G401 (cell line): ENCODE results near the gene AK1. TPM values are rescaled to one million over a fixed set of nuclear protein-coding genes. Genes with fewer than 3 reads are reported as not detected.

Source experiments
- DNase-seq: peaks from one replicate; pipeline ENCODE4 v3.0.0-alpha.2; 2015; ENCODE audit warnings: low spot score
- in situ Hi-C: cut with HindIII; loops from 2 replicates; pipeline ENCODE4 v1.10.0; 2016; ENCODE audit warnings: low sequenced_read_pairs, mixed read lengths
- total RNA-seq: library from RNA; depleted of rRNA; stranded (reverse); fragments of >200 nt; shearing (Covaris generic); gene quantifications from 2 replicates; pipeline ENCODE4 v1.2.3, GENCODE V29; 2014

The AK1 gene
- total RNA-seq, 1 experiment from 2014 or later: 46.4 TPM

DNA sequence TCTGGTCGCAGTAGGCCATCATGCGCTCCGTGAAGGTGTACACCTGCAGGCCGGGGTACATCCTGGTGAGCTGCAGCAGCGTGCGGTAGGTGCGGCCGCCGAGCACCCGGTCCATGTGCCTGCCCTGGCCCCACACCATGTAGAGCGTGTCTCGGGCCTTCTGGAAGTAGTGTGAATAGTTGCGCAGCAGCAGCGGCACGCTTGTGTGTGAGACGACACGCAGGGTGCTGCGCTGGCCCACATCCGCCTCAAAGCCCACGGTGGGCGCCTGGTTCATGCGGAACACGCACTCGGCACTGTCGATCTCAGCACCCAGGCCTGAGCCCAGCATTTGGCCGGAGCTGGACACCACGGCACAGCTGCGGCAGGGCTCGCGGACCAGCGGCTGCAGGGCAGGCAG is 34.8 kb upstream of the AK1 start:
- no peak for DNase-seq
- in situ Hi-C loops: no loop called here

DNA sequence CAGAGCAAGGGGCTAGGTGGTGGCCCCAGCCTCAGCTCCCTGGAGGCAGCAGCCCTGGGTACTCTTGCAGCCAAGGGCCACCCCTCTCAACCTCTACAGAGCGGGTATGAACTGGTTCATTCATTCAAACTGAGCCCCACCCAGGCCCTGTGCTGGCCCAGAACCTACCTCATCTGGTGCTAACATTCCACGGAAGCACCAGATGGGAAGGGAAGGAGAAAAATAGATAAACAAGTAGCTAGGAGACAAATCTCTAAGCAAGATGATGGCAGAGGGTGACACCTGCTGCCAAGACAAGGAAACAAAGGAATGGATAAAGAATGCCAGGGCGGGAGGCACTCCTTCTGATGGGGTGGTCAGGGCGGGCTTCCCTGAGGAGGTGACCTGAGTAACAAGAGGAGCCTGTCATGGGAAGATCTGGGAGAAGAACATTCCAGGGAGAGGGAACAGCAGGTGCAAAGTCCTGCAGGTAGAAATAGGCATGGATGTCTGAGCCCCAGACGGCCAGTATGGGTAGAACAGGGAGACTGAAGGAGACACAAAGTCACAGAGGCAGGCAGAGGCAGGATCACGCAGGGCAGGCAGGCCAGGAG is 33.2 kb upstream of the AK1 start:
- in situ Hi-C loops: no loop called here
- DNase-seq: peak; percentile 85

DNA sequence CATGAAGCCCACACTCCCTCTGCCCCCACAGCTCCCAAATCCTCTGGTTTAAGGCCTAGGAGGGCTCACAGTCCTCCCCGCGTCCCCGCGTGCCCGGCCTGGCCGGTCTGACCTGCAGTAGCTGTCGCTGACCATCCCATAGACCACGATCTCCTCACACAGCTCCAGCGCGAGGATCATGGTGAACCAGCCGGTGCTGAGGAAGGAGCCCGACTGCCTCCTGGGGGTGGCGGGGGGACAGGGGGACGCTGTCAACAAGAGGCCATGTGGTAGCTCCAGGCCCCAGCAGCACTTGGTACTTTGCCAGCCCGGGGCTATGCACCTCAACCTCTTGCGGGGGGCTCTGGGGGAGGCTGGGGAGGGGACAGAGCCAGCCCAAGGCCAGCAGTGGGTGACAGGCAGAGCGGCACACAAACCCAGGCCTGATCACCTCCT is 32.4 kb upstream of the AK1 start:
- in situ Hi-C loops: no loop called here
- no peak for DNase-seq

DNA sequence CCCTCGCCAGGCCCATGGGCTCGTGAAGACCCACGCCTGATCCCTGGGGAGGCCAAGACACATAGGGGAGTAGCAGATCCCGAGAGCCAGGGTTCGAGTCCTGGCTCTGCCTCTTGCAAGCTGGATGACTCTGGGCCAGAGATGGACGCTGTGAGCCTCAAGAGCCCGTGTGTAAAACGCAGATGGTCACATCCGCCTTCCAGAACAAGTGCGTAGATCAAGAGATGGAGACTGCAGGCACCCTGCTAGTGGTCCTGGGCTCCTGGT is 31.1 kb upstream of the AK1 start:
- in situ Hi-C loops: no loop called here
- DNase-seq: no peak

DNA sequence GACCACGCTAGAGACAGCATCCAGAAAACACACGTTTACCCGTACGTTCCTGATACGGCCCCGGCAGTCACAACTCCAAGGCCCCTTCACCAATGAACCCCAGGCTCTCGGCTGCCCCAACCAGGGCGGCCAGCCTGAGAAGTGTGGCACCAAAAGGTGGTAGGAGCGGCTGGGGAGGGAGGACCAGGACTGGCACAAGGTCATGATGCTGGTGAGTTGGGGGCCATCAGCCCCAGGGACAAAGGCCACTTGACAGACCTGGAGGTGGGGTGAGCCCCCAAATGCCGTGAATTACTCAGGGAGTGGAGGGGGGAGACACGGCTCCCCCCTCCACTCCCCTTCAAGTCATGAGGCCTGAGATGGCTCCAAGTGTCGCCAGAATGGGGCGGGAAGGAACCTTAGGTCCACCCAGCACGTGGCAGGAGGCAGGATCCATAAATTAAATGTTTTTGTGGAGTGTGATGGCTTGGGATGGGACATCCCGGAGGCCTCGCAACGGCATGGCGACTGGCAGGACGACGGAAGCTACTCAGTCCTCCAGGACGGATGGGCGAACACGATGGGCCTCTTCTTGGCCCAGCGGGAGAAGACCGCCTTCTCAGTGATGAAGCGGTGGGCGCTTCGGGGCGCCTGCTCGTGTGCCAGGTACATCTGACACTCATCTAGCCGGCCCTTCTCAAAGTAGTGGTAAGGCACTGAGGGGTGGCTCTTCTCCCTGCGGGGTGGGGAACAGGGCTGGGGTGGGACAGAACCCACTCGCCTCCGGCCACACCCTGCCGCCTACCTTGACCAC is 30.6 kb upstream of the AK1 start:
- in situ Hi-C loops: no loop called here
- no peak for DNase-seq

DNA sequence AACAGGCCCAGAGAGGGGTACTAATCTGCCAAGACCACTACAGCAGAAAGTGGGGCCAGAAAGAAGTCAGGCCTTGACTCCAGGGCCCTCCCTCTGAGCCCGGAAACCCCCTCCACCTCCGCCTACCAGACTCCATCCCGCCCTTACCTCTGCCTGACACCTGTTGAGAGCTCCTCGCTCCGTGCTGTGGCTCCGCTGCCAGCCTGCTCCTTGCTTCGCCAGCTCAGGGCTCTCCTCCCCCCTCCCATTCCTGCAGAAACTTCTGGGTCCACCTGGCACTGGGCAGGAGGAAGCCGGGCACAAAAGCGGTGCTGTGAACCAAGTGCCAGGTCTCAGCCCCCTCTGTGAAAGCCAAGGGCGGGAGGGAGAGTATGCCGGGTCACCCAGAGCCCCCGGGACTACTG is 28.3 kb upstream of the AK1 start:
- in situ Hi-C loops: no loop called here
- no peak for DNase-seq

DNA sequence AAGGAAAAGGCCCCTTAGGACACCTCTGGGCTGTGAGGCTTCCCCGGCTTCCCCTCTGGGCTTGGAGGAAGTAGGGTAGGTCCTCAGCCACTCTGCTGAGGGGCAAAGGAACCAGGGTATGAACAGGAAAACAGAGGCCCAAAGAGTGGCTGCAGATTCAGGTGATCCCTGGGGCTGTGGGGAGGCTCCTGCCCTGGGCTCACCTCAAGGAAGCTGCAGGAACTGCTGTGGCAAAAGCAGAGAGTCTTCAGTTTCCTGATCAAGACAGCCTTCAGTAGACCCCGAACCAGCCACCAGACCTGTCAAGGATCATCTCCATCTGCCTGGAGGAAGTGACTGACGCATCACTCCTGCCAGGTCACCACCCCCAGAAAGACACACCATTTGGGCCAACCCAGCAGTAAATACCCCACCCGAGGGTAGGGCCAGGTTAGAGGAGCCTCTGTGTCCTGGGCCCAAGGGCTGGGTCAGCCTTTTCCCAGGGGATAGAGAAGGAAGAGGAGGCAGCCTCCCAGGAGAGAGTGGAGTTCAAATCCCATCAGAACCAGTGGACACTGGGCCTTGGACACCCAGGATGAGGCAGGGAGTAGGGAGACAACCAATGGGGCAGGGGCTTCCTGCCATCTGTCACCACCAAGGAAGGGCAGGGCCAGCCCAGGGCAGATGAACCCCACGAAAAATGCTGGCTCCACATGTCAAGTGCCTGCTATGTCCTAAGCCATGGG is 27.7 kb upstream of the AK1 start:
- no peak for DNase-seq
- in situ Hi-C loops: no loop called here

DNA sequence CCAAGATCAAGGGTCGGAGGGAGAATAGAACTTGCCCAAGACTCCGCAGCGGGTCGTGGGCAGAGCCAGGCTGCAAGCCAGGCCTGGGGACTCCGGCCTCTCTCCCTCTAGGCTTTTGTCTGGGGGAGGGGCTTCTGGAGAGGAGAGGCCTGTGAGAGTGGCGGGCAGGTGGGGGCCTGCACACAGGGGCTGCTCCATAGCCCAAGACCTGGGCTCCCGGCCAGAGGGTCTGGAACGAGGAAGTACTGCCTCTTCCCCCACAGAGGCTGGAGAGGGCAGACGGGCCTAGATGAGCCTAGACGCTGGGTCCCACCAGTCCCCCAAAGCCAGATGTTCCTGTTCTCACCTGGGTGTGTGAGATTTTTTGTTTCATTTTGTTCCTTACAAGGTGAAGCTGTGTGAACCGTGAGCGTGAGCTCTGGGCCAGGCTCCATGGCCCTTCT is 27.1 kb upstream of the AK1 start:
- no peak for DNase-seq
- in situ Hi-C loops: no loop called here

DNA sequence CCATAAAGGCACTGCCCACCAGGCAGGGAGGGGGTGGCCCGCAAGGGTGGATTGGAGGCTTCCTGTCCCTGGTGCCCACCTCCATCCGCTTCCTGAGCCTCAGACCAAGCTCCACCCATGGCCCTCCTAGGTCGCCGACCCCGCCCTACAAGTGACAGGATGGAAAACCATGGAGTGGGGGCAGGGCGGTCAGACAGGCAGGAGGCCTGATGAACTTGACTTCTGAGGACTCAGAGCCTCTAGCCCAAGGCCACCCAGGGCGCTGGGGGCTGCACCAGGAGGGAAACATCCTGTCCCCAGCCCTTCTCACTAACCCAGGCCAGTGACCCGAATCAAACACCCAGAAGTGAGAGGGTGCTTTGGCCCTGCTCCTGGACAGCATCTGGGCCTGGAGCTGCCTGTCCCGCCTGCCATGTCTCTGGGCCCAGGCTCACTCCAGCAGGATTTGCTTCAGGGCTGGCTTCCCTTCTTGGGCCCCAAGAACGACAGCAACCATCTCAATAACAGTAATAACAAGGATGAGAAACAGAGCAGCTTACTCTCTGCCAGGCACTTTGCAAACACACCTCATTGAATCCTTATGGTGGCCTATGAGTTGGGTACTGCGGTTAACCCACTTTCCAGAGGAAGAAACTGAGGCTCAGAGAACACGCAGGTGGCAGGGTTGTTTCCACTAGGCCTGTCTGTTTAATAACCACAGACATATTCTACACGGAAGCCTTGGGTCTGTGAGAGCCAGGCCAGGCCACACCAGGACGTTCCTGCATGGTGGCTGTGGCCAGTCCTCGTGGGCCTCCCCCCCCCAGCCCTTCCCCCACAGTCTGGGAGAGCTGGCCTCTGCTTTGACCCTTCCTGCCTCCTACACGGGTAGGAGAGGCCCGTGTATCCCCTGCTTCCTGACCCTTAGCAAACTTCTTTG is 26.3 kb upstream of the AK1 start:
- in situ Hi-C loops: no loop called here
- DNase-seq: no peak

DNA sequence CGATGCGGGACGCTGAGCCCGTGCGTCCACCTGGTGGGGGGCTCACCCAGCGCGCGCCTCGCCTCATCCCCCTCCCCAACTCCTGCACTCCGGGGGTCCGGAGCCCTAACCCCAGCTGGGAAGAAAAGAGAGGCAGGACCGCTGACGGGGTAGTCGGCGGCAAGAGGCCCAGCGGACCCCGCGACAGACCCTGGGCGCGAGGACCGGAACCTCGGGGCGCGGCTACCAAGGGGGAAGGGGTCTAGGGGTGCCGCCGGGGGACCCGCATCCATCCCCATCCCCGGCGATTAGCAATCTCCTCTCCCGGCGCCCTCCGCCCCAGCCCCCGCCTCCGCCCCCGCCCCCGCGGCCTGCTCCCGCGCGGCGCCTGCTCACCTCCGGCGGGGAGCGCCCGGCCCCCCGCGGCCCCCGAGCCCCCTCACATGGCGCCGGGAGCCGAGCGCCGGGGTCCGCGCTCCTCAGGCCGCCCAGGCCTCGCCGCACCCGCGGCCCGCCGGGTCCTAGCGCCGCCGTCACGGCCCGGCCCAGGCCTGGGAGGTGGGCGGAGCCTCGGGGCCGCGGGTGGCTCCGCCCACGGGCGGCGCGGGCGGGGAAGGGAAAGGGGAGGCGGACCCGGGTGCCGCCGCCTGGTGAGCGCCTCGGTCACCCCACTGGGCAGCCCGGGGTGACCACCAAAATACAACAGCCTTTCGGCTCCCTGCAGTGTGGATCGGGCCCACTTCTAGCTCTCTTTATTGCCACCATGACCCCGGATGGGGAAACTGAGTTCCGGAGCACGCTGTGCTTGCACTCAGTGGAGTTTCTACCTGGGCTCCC is 21.9 kb upstream of the AK1 start, which contains the start of gene ST6GALNAC6:
ST6GALNAC6 (minus strand) TSS at position 476 of the 816 bp plus-strand sequence. CDS start 1,622 bp downstream, outside the sequence.
- peak; percentile 71 for DNase-seq
- in situ Hi-C loops: no loop called here

DNA sequence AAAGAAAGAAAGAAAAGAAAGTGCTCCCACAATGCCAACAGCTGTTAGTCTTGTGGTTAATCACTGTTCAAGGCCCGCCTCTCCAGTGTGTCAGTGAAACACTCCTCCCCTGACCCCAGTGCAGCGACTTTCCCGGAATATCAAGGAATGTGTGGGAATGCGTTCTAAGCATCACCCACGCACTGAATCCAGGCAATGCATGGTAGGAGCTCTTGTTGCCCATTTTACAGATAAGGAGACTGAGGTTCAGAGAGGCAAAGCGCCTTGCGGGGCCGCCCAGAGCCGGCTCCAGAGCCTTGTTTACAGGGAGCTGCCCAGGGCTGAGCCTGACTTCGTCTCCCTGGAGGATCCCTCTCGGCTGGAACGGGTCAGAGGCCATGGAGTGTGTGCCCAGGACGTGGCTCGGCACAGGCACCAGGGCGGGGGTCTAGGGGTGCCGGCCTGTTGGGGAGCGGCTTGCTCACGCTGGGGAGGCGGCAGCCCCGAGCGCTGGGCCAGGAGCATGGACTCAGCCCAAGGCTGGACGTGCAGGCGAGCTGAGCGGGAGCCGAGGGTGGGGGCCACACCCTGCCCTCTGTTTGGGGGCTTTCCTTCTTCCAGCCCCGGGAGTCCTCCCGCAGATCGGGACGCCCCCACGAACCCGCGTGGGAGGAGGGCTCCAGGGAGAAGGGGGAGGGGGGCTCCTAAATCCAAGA is 21.1 kb upstream of the AK1 start:
- no peak for DNase-seq
- in situ Hi-C loops: no loop called here

DNA sequence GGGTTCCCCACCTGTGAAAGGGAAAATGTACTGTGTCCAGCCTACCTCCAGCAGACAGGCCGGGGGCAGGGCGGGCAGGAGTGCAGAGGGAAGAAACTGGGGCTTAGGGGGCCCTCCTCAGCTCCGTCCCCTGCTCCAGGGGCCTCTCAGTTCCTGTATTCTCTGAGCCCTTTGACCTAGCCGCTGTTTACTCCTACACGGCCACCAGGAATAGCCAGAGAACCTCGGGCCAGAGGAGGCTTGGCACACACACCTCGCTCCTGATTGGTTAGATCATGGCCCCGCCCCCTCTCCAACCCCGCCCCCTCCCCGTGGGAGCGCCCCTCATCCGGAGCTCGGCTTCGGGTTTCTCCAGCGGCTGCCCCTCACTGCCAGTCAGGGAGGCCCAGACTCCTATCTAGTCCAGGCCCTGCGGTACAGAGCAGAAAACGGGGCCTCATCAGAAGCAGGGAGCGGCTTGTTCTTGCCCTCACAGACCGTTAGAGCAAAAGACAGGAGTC is 19.8 kb upstream of the AK1 start:
- DNase-seq: peak; percentile 93

DNA sequence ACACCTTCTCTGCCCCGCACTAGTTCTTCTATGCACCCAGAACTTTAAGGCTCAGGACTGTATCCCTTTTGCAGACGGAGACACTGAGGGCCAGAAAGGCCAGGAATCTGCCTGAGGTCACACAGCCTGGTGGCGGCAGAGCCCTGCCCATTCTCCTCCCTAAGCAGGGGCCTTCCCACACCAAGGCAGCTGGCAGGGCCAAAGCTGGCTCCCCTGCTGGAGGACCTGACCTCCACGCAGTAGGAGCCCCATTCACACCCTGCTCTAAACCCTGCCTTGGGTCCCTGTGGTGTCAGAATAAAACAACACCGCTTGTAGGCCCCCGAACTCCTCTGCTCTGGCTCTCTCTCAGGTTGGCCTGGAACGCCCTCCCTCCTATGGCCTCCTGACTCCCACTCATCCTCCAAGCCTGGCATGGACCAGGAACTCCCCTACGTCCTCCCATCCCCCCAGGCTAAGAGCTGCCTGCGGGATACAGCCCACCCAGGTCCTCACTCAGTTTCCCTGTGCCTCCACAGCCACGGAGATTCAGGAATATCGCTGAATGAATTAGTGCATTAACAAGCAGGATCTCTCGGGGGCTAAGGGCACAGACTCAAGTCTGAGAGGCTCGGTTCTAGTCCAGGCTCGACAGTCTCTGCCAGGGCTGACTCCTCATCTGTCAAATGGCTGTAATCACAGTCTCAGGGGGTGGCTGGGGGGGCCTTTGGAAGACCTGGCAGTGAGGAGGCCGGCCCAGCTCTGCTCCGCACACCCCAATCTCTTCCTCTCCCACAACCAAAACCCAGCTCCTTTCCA is 19.1 kb upstream of the AK1 start:
- no peak for DNase-seq

More for the DNA sequence above, 19.8 kb upstream of the AK1 start:
- in situ Hi-C loops: no loop called here

DNA sequence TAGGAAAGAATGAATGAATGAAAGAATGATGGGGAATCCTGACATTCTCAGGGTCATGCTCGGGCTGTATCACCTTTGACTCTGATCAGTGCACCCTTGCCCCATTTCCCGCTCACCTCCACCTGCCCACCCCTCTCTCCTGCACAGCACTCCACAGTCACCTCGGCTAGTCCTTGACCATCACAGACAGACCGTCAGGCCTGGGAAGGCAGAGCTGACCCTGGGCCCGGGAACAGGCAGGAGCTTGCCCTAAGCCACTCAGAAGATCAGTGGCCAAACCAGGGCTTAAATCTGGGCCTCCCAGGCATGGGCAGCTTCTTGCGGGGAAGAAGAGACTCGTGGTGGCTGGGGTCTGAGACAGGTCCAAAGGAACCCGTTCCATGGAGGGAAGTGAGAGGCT is 18.3 kb upstream of the AK1 start:
- DNase-seq: no peak
- in situ Hi-C loops: no loop called here

More for the DNA sequence above, 19.1 kb upstream of the AK1 start:
- in situ Hi-C loops: no loop called here

DNA sequence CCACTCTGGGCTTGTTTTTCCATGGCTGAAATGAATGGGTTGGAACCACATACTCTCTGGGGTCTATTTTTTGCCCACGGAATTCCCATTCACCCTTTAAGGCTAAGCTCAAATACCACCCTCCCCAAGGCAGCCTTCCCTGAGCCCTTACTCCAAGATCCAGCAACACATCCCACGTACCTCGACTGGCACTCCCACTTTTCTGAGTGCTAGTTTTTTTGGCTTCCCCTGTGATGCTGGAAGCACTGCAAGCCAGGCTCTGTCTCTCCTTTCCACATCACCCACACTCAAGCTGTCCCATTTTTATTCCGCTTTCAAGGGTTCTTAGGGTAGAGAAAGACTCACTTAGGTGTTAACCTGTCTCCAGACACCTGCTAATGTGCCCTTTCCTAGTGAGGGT is 15.9 kb upstream of the AK1 start:
- no peak for DNase-seq
- in situ Hi-C loops: no loop called here

DNA sequence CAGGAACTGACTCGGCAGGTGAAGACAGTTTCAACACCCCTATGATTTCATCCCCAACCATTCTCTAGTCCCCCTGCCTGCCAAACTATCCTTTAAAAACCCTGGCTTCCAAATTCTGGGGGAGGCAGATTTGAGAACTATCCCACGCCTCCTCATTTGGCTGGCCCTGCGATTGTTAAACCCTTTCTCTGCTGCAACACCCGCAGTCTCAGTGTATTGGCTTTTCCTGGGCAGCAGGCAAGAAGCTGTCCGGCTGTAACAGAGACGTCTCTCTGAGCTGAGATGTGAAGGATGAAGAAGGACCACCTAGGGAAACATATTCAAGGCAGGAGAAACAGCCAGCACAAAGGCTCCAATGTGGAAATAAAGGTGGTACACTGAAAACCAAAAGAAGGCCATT is 15.4 kb upstream of the AK1 start:
- in situ Hi-C loops: no loop called here
- DNase-seq: no peak

DNA sequence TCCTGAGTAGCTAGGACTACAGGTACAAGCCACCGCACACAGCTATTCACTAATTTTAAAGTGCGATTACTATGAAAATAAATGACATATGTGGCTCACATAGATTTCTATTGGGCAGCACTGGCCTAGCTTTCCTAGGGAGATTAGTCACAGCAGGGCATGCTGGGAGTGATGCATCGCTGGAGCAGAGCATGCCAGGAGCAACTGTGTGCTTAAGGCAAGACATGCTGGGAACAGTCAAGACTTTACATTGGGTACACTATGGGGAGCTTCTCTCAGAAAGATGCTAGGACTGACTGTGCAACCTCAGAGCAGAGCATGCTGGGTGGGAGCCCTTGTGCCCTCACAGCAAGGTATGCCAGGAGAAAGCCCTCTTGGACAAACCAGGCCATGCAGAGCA is 12.6 kb upstream of the AK1 start:
- in situ Hi-C loops: no loop called here

More for the DNA sequence above, 12.6 kb upstream of the AK1 start:
- no peak for DNase-seq
